Measurements from ENCODE around the gene PCP2. TPM values are rescaled to one million over a fixed set of nuclear protein-coding genes. Genes with fewer than 3 reads are reported as not detected.

PCP2 gene
- total and polyA plus RNA-seq, 2 of the 13 experiments (the other 11 are each of a cell fraction or from before 2014, with no cell fraction given), result 0.62 TPM; not detected in 1

GRCh38 chr19:7652061-7652641, 18.6 kb upstream of the PCP2 start (continued):
- TF ChIP-seq, protein P1, sequence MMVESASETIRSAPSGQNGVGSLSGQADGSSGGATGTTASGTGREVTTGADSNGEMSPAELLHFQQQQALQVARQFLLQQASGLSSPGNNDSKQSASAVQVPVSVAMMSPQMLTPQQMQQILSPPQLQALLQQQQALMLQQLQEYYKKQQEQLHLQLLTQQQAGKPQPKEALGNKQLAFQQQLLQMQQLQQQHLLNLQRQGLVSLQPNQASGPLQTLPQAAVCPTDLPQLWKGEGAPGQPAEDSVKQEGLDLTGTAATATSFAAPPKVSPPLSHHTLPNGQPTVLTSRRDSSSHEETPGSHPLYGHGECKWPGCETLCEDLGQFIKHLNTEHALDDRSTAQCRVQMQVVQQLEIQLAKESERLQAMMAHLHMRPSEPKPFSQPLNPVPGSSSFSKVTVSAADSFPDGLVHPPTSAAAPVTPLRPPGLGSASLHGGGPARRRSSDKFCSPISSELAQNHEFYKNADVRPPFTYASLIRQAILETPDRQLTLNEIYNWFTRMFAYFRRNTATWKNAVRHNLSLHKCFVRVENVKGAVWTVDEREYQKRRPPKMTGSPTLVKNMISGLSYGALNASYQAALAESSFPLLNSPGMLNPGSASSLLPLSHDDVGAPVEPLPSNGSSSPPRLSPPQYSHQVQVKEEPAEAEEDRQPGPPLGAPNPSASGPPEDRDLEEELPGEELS (CRISPR knock-in tag; IDR thresholded peaks at IDR 0.05), result peak; percentile 91
- TF ChIP-seq ZGPAT (CRISPR knock-in tag; IDR thresholded peaks at IDR 0.05), result peak; percentile 91
- no peak for TF ChIP-seq ZNF891 (CRISPR knock-in tag; IDR thresholded peaks at IDR 0.05)
- TF ChIP-seq ZNF12 (CRISPR knock-in tag; IDR thresholded peaks at IDR 0.05), result peak; percentile 98
- TF ChIP-seq KLF16 (CRISPR knock-in tag; IDR thresholded peaks at IDR 0.05), result peak in 1 of 2 experiments; percentile 89; a peak in 2 of 4 replicates
- peak; percentile 16 for TF ChIP-seq ZEB1 (IDR thresholded peaks at IDR 0.05; ENCODE audit: insufficient replicate concordance, low read depth)
- TF ChIP-seq, protein P2, sequence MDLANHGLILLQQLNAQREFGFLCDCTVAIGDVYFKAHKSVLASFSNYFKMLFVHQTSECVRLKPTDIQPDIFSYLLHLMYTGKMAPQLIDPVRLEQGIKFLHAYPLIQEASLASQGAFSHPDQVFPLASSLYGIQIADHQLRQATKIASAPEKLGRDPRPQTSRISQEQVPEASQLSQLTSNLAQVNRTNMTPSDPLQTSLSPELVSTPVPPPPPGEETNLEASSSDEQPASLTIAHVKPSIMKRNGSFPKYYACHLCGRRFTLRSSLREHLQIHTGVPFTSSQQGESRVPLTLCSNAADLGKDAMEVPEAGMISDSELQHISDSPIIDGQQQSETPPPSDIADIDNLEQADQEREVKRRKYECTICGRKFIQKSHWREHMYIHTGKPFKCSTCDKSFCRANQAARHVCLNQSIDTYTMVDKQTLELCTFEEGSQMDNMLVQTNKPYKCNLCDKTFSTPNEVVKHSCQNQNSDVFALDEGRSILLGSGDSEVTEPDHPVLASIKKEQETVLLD (CRISPR knock-in tag; IDR thresholded peaks at IDR 0.05; ENCODE audit: low read depth), result no peak
- TF ChIP-seq ZNF562 (CRISPR knock-in tag; IDR thresholded peaks at IDR 0.05; ENCODE audit: borderline replicate concordance), result no peak
- peak; percentile 81; the same call in 1 of the 2 replicates for TF ChIP-seq ZSCAN9 (CRISPR knock-in tag; IDR thresholded peaks at IDR 0.05; ENCODE audit: borderline replicate concordance)
- no peak for TF ChIP-seq ZNF549 (CRISPR knock-in tag; IDR thresholded peaks at IDR 0.05)
- no peak for TF ChIP-seq PAWR (CRISPR knock-in tag; IDR thresholded peaks at IDR 0.05; ENCODE audit: borderline replicate concordance)
- TF ChIP-seq, protein P3, sequence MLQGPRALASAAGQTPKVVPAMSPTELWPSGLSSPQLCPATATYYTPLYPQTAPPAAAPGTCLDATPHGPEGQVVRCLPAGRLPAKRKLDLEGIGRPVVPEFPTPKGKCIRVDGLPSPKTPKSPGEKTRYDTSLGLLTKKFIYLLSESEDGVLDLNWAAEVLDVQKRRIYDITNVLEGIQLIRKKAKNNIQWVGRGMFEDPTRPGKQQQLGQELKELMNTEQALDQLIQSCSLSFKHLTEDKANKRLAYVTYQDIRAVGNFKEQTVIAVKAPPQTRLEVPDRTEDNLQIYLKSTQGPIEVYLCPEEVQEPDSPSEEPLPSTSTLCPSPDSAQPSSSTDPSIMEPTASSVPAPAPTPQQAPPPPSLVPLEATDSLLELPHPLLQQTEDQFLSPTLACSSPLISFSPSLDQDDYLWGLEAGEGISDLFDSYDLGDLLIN (CRISPR knock-in tag; IDR thresholded peaks at IDR 0.05; ENCODE audit: borderline replicate concordance), result no peak
- peak; percentile 26 for TF ChIP-seq YY1 (IDR thresholded peaks at IDR 0.05; ENCODE audit: insufficient read depth, insufficient replicate concordance, low read depth, low read length)
- TF ChIP-seq TRAFD1 (CRISPR knock-in tag; IDR thresholded peaks at IDR 0.05; ENCODE audit: borderline replicate concordance), result no peak
- TF ChIP-seq MBD4 (IDR thresholded peaks at IDR 0.05; ENCODE audit: borderline replicate concordance, low read length), result no peak
- peak; percentile 79; the same call in 1 of the 2 replicates for TF ChIP-seq REPIN1 (CRISPR knock-in tag; IDR thresholded peaks at IDR 0.05; ENCODE audit: borderline replicate concordance, low read depth)
- no peak for TF ChIP-seq EZH2 (conservative IDR thresholded peaks at IDR 0.05; ENCODE audit: low read depth, low read length)
- TF ChIP-seq ZFP36L2 (CRISPR knock-in tag; IDR thresholded peaks at IDR 0.05), result no peak
- TF ChIP-seq, protein P4, sequence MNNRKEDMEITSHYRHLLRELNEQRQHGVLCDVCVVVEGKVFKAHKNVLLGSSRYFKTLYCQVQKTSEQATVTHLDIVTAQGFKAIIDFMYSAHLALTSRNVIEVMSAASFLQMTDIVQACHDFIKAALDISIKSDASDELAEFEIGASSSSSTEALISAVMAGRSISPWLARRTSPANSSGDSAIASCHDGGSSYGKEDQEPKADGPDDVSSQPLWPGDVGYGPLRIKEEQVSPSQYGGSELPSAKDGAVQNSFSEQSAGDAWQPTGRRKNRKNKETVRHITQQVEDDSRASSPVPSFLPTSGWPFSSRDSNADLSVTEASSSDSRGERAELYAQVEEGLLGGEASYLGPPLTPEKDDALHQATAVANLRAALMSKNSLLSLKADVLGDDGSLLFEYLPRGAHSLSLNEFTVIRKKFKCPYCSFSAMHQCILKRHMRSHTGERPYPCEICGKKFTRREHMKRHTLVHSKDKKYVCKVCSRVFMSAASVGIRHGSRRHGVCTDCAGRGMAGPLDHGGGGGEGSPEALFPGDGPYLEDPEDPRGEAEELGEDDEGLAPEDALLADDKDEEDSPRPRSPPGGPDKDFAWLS (CRISPR knock-in tag; IDR thresholded peaks at IDR 0.05; ENCODE audit: borderline replicate concordance), result no peak
